ENCODE data around the gene SMTNL2.

Gene SMTNL2

DNA sequence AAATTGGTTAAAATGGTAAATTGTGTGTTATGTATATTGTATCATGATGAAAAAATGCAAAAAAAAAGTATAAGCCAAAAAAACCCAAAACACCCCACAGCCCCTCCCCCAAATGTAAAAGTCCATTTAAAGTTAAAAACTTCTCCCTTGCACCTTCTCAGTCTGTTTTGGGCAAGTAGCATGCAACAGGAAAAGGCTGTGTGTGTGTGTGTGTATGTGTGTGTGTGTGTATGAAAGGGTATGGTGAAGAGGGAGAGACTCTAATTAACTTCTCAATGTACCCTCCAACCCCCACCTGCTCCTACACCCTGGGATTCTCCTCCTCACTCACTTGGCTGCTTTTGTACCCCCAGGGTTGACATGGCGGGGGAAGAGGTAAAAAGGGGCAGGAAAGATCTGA lies 14.7 kb upstream of the SMTNL2 start:
- no peaks in the 10 kb centered on the region for H3K36me3 ChIP-seq (replicated peaks; ENCODE audit: insufficient read depth, low read length)
- no peaks in the 10 kb centered on the region for H3K9me2 ChIP-seq (replicated peaks; ENCODE audit: insufficient read depth, low read length)
- no peak overlapping the region for H3K4me3 ChIP-seq (ENCODE audit: low read length)
- TF ChIP-seq, protein P1, sequence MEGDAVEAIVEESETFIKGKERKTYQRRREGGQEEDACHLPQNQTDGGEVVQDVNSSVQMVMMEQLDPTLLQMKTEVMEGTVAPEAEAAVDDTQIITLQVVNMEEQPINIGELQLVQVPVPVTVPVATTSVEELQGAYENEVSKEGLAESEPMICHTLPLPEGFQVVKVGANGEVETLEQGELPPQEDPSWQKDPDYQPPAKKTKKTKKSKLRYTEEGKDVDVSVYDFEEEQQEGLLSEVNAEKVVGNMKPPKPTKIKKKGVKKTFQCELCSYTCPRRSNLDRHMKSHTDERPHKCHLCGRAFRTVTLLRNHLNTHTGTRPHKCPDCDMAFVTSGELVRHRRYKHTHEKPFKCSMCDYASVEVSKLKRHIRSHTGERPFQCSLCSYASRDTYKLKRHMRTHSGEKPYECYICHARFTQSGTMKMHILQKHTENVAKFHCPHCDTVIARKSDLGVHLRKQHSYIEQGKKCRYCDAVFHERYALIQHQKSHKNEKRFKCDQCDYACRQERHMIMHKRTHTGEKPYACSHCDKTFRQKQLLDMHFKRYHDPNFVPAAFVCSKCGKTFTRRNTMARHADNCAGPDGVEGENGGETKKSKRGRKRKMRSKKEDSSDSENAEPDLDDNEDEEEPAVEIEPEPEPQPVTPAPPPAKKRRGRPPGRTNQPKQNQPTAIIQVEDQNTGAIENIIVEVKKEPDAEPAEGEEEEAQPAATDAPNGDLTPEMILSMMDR (IDR thresholded peaks at IDR 0.05; ENCODE audit: low read length), result no peak
- TF ChIP-seq EZH2 (optimal IDR thresholded peaks at IDR 0.05; ENCODE audit: low read depth, low read length), result no peak
- TF ChIP-seq EZH2phosphoT487 (IDR thresholded peaks at IDR 0.05; ENCODE audit: low read length), result no peak
- peaks cover 10% of the 10 kb centered on the region for H3K4me1 ChIP-seq (ENCODE audit: low read length)
- no peak overlapping the region for H3K27ac ChIP-seq (ENCODE audit: low read length)
- no peak overlapping the region for H3K4me2 ChIP-seq (ENCODE audit: low read depth, low read length)
- no peak for DNase-seq
- H3K9me3 ChIP-seq (replicated peaks; ENCODE audit: insufficient read depth, low read length), result no peaks in the 10 kb centered on the region
- H4K20me1 ChIP-seq (ENCODE audit: insufficient read depth, low read length), result no peaks in the 10 kb centered on the region
- H3K27me3 ChIP-seq (replicated peaks; ENCODE audit: insufficient read depth, low read length), result no peaks in the 10 kb centered on the region
- H3K79me2 ChIP-seq (ENCODE audit: low read length), result no peaks in the 10 kb centered on the region
- no peaks in the 10 kb centered on the region; the same call in 1 of the 2 replicates for H3F3A ChIP-seq (ENCODE audit: insufficient read depth, low read length)
- H3K9ac ChIP-seq (ENCODE audit: low read length), result no peak overlapping the region
- no peak overlapping the region for H2AFZ ChIP-seq (ENCODE audit: low read length)

DNA sequence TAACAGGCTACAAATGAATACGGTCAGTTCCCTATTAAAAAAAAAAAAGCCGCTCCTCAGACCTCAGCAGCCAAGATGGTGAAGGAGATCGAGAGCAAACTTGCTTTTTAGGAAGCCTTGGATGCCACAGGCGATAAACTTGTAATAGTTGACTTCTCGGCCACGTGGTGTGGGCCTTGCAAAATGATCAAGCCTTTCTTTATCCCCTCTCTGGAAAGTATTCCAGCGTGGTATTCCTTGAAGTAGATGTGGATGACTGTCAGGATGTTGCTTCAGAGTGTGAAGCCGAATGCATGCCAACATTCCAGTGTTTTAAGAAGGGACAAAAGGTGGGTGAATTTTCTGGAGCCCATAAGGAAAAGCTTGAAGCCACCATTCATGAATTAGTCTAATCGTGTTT lies 12.2 kb upstream of the SMTNL2 start:
- Histone ChIP-seq H3F3A (ENCODE audit: insufficient read depth, low read length) (no peaks in the 10 kb centered on the region; the same call in 1 of the 2 replicates), H2AFZ (ENCODE audit: low read length) (no peak overlapping the region), H3K4me2 (ENCODE audit: low read depth, low read length) (no peak overlapping the region), H3K4me3 (ENCODE audit: low read length) (no peak overlapping the region), H3K36me3 (replicated peaks; ENCODE audit: insufficient read depth, low read length) (no peaks in the 10 kb centered on the region), H3K9me2 (replicated peaks; ENCODE audit: insufficient read depth, low read length) (no peaks in the 10 kb centered on the region), H3K27me3 (replicated peaks; ENCODE audit: insufficient read depth, low read length) (peaks cover 14% of the 10 kb centered on the region), H3K9ac (ENCODE audit: low read length) (no peak overlapping the region), H4K20me1 (ENCODE audit: insufficient read depth, low read length) (no peaks in the 10 kb centered on the region), H3K9me3 (replicated peaks; ENCODE audit: insufficient read depth, low read length) (no peaks in the 10 kb centered on the region), H3K4me1 (ENCODE audit: low read length) (peaks cover 10% of the 10 kb centered on the region), H3K27ac (ENCODE audit: low read length) (no peak overlapping the region), H3K79me2 (ENCODE audit: low read length) (no peaks in the 10 kb centered on the region)
- DNase-seq, result no peak
- TF ChIP-seq EZH2 (optimal IDR thresholded peaks at IDR 0.05; ENCODE audit: low read depth, low read length) (no peak), EZH2phosphoT487 (IDR thresholded peaks at IDR 0.05; ENCODE audit: low read length) (no peak)
- TF ChIP-seq, protein P1 (IDR thresholded peaks at IDR 0.05; ENCODE audit: low read length), result no peak

DNA sequence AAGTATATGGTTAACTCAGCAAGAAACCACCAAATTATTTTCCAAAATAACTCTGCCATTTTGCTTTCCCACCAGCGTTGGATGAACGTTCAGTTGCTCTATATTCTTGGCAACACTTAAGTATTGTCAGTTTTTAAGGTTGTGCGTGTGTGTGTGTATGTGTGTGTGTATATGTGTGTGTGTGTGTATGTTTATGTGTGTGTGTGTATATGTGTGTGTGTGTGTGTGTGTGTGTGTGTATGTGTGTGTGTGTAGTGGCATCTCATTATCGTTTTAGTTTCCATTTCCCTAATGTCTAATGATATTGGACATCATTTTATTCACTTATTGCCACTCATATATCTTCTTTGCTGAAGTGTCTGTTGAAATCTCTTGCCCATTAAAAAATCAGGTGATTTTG lies 11.2 kb upstream of the SMTNL2 start:
- no peak overlapping the region for H3K27ac ChIP-seq (ENCODE audit: low read length)
- H3K36me3 ChIP-seq (replicated peaks; ENCODE audit: insufficient read depth, low read length), result no peaks in the 10 kb centered on the region
- H3F3A ChIP-seq (ENCODE audit: insufficient read depth, low read length), result no peaks in the 10 kb centered on the region
- peaks cover 20% of the 10 kb centered on the region for H3K27me3 ChIP-seq (replicated peaks; ENCODE audit: insufficient read depth, low read length)
- H3K4me3 ChIP-seq (ENCODE audit: low read length), result no peak overlapping the region
- H4K20me1 ChIP-seq (ENCODE audit: insufficient read depth, low read length), result no peaks in the 10 kb centered on the region
- no peak for DNase-seq
- TF ChIP-seq, protein P1 (IDR thresholded peaks at IDR 0.05; ENCODE audit: low read length), result no peak
- TF ChIP-seq EZH2 (optimal IDR thresholded peaks at IDR 0.05; ENCODE audit: low read depth, low read length), result no peak
- no peak for TF ChIP-seq EZH2phosphoT487 (IDR thresholded peaks at IDR 0.05; ENCODE audit: low read length)
- no peaks in the 10 kb centered on the region for H3K9me2 ChIP-seq (replicated peaks; ENCODE audit: insufficient read depth, low read length)
- H3K9me3 ChIP-seq (replicated peaks; ENCODE audit: insufficient read depth, low read length), result no peaks in the 10 kb centered on the region
- no peak overlapping the region for H2AFZ ChIP-seq (ENCODE audit: low read length)
- H3K9ac ChIP-seq (ENCODE audit: low read length), result no peak overlapping the region
- H3K4me1 ChIP-seq (ENCODE audit: low read length), result peaks cover 10% of the 10 kb centered on the region
- H3K4me2 ChIP-seq (ENCODE audit: low read depth, low read length), result no peak overlapping the region
- H3K79me2 ChIP-seq (ENCODE audit: low read length), result no peaks in the 10 kb centered on the region

Data from MM.1S (cell line).